ENCODE data around the gene GH2. TPM values are rescaled to one million over a fixed set of nuclear protein-coding genes. Genes with fewer than 3 reads are reported as not detected.
"Not testable (repeated sequence)": the region's sequence is repeated elsewhere in the genome, so short reads cannot be mapped to it uniquely, and the experiment has no call there.

GH2 gene
- not detected for total RNA-seq

- ATAC-seq (peak; percentile 90 to 92), DNase-seq (ENCODE audit: low spot score in 2 of 2) (peak in 1 of 2 donors; percentile 77)
- Mint-ChIP-seq H3K36me3 (no peaks in the 10 kb centered on the region), H3K27ac (peak within 1 kb of the TSS in 1 of 2 donors; percentile 59), H3K9me3 (no peaks in the 10 kb centered on the region)
Observed at GRCh38 chr17:63881935-63882601, at the start of gene GH2. Gene GH2 (minus strand): TSS chr17:63881944. CDS start chr17:63881801, 143 bp downstream.

DNA sequence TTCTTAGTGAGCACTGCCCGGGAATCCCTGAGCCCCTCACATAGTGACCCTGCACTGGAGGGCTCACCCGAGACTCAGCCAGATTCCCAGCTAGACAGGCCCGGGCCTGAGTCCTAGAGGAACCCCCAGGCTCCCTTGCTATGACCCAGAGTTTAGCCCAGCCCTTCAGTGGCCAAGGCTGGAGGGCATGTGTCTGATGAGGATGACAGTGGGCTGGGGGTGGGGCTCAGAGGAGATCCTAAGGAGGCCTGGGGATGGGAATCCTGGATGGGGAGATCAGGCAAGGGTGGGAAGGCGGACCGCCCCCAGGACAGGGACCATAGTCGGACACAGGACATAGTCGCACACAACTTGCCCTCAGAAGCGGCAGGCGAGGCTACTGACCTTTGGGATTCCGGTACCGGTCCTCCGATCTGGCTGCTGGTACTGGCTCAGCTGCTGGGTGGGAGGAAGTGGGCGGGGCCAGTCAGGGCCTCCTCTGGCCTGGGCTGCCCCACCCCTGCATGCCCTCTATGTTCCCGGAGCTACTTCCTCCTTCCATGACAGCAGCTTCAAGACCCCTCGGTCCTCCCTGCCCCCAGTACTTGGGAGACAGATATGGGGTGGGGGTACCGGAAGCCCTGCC, 49.3 kb upstream of the GH2 start:
- DNase-seq (ENCODE audit: low spot score in 2 of 2) (peak; percentile 55 to 72), ATAC-seq (peak; percentile 74 to 78)
- Mint-ChIP-seq H3K27ac (peak overlapping the region; percentile 60 to 86), H3K9me3 (no peaks in the 10 kb centered on the region), H3K36me3 (peaks cover 0 to 5% of the 10 kb centered on the region in 2 donors)

GRCh38 chr17:63929860-63930766, 48.4 kb upstream of the GH2 start:
- Mint-ChIP-seq H3K9me3 (no peaks in the 10 kb centered on the region), H3K36me3 (peaks cover 0 to 5% of the 10 kb centered on the region in 2 donors), H3K27ac (peak overlapping the region in 1 of 2 donors; percentile 86)
- ATAC-seq, result no peak
- no peak for DNase-seq (ENCODE audit: low spot score in 2 of 2)

- Mint-ChIP-seq H3K36me3 (peaks cover 0 to 5% of the 10 kb centered on the region in 2 donors), H3K9me3 (no peaks in the 10 kb centered on the region), H3K27ac (no peak overlapping the region)
- no peak for DNase-seq (ENCODE audit: low spot score in 2 of 2)
- ATAC-seq, result no peak
Observed at GRCh38 chr17:63928966-63929695, 47.4 kb upstream of the GH2 start.

DNA sequence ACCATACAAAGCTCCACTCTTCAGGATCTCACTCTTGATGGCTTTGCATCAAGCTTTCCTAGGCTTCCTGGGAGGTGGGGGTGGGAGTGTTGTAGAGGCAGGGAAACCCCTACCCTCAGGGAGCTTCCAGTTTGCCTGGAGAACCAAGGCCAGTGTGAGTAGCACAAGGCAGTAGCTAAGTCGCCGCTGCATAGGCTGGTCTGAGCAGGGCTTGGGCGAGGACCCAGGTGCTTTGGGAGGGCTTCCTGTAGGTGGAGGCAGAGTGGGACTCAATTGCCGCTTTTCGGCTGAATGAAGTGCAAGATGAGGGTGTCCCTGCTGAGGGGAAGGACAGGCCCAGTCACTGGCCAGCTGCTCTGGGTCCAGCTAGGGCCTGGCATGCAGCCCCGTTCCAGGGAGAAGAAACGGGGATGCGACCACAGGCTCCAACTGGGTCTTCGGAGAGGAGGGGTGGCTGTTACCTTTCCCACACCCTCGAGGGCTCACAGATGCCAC, 46.5 kb upstream of the GH2 start:
- Mint-ChIP-seq H3K27ac (no peak overlapping the region), H3K9me3 (no peaks in the 10 kb centered on the region), H3K36me3 (peaks cover 0 to 5% of the 10 kb centered on the region in 2 donors)
- DNase-seq (ENCODE audit: low spot score in 2 of 2) (no peak), ATAC-seq (no peak)

DNA sequence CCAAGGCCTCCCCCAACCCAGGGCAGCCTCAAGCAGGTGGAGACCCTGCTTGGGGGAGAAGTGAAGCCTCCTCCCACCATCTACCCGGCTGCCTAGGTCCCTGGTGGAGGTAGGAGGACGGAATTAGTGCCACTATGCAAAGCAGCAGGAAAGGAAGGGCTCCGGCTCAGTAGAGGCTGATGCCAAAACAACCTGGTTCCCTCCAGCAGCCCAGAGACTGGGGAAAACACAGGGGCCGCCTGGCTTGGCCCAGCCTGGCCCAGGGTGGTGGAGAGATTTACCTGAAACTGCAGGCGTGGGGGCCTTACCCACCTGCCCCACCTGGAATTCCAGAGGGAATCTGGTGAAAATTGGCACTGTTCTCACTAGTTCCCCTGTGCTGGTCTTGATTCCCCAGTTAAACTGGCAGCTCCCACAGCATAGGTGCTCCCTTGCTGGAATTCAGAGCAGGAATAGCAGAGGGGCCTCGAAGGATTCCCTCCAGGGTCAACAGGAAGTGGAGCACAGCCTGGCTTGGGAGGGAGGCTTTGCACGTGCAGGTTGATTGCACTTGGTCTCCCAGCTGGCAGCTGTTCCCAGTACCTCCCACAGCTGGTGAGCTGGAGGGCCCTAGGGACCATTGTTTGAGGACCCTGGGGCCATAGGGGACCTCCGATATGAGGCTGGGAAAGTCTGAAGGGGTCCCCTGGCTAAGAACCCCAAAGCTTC, 45.9 kb upstream of the GH2 start:
- ATAC-seq (no peak), DNase-seq (ENCODE audit: low spot score in 2 of 2) (no peak)
- no peaks in the 10 kb centered on the region for H3K9me3 Mint-ChIP-seq
- H3K27ac Mint-ChIP-seq, result no peak overlapping the region
- H3K36me3 Mint-ChIP-seq, result peaks cover 0 to 5% of the 10 kb centered on the region in 2 donors

- H3K36me3 Mint-ChIP-seq, result no peaks in the 10 kb centered on the region
- H3K9me3 Mint-ChIP-seq, result no peaks in the 10 kb centered on the region
- no peak overlapping the region for H3K27ac Mint-ChIP-seq
- no peak for ATAC-seq
- no peak for DNase-seq (ENCODE audit: low spot score in 2 of 2)
Observed at GRCh38 chr17:63926164-63926563, 44.4 kb upstream of the GH2 start.

DNA sequence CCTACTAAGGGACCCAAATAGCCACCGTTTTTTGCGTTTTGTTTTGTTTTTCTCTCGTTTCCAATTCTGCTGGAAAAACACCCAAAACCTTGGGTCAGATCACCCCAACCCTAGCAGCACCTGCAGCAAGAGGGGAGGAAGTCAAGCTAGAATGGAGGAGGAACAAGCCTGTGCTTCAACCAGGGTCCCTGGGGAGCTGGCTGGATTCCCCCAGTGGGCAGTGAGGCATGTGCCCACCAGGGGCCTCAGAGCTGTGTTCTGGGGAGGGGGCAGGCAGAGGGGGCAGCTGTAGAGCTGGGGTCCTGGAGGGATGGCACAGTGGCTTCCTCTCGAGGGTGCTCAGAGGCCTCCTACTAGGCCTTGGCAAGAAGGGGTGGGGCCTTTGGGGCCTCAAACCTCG, 43.9 kb upstream of the GH2 start:
- Mint-ChIP-seq H3K36me3 (no peaks in the 10 kb centered on the region), H3K27ac (no peak overlapping the region), H3K9me3 (no peaks in the 10 kb centered on the region)
- DNase-seq (ENCODE audit: low spot score in 2 of 2), result no peak
- no peak for ATAC-seq

DNA sequence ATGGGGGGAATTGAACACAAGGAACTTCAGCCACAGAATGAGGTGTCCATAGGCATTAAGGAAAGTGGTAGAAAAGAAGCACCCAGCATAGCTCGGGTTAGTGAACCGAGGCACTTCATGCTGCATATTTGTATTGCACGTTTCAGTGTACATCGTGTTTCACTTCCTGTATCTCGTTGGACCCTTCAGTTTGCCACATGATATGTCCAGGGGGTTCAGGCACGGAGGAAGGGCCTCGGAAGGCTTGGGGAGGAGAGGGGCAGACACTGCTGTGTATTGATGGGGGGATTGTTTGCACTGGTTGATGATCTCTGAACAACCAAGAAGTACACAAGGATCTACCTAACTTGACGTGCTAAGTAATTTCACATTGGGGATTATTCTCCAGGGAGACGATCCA, 40.7 kb upstream of the GH2 start:
- not testable (repeated sequence) for H3K36me3 Mint-ChIP-seq; ATAC-seq; H3K9me3 Mint-ChIP-seq; H3K27ac Mint-ChIP-seq; DNase-seq (ENCODE audit: low spot score in 2 of 2)

DNA sequence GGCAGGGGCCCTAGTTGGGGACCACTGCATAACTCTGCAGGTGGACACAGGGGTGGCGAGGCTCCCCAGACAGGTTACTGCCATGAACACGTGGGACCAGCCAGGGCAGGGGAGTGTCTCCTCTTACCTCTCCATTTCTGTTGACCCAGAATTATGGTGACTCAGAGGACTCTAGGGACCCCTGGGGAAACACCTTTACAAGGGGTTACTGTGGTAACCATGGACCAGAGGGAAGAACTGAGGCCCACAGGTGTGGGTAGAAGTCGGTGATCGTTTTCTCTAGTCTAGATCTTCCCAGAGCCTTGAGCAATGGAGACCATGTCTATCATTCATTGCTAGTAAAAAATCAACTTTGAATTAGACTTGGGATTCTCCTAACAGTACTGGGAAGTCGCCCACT, 39.0 kb upstream of the GH2 start:
- ATAC-seq; H3K27ac Mint-ChIP-seq; H3K36me3 Mint-ChIP-seq; DNase-seq (ENCODE audit: low spot score in 2 of 2); H3K9me3 Mint-ChIP-seq: not testable (repeated sequence)

- DNase-seq (ENCODE audit: low spot score in 2 of 2); H3K36me3 Mint-ChIP-seq; H3K27ac Mint-ChIP-seq; ATAC-seq; H3K9me3 Mint-ChIP-seq: not testable (repeated sequence)
Observed at GRCh38 chr17:63920050-63920449, 38.3 kb upstream of the GH2 start.

DNA sequence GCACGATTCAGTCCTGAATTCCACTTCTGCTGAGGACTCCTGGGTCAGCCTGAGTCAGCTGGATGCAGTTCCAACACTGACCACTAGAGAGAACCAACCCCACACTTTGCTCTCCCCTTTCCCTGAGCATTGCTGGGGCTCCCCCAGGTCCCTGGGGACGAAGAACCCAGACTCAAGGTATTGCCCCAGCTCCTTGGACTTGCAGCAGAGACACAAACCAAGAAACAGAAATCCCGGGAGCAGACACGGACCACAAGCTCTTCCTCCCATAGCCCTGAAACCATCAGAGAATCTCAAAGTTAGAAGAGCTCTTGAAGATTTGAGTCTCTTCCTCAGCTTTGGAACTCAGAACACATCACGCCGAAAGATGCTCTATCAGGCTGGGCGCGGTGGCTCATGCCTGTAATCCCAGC, 37.6 kb upstream of the GH2 start:
- peak; percentile 94 to 99 for ATAC-seq
- H3K9me3 Mint-ChIP-seq, result no peaks in the 10 kb centered on the region
- H3K27ac Mint-ChIP-seq, result no peak overlapping the region
- no peaks in the 10 kb centered on the region for H3K36me3 Mint-ChIP-seq
- DNase-seq (ENCODE audit: low spot score in 2 of 2), result peak; percentile 73 to 77

DNA sequence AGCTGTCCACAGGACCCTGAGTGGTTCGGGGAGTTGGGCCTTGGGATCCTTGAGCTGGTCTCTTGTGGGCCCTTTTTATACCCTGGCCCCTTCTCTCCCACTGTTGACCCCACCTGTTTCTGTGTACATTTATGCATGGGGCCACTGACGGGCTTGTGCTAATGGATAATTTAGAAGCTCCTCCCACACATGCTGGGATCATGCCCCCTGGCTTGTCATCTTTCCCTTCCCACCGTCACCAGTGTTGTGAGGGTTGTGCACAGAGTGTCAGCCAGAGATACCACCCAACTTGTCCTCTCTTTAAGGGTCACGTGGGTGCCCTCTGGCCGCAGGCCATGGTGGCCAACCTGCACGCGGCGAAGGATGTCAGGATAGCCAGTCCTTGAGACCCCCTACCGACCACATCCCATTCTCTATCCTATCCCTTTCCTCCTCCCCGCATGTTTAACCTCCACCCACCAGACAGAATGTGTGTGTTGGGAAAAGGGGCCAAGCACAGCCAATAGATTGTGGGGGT, 37.1 kb upstream of the GH2 start, which contains the start of gene GH1:
TSS of gene GH1 (minus strand) at position 51 of the 517 bp plus-strand sequence. CDS start 63 bp downstream, outside the sequence.
- H3K36me3 Mint-ChIP-seq; ATAC-seq; H3K9me3 Mint-ChIP-seq; DNase-seq (ENCODE audit: low spot score in 2 of 2): not testable (repeated sequence)
- H3K27ac Mint-ChIP-seq, result peak within 1 kb of the TSS in 1 of 2 donors; percentile 20

DNA sequence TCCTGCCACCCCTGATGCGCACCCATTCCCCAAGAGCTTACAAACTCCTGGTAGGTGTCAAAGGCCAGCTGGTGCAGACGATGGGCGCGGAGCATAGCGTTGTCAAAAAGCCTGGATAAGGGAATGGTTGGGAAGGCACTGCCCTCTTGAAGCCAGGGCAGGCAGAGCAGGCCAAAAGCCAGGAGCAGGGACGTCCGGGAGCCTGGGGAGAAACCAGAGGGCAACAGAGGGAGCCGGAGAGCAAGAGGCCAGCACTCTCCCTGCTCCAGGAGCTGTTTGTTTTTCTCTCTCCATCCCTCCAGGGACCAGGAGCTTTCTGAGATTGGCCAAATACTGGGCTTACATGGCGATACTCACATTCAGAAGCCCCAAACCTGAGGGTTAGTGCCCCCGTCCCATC, 36.6 kb upstream of the GH2 start:
- ATAC-seq (no peak), DNase-seq (ENCODE audit: low spot score in 2 of 2) (no peak)
- Mint-ChIP-seq H3K27ac (no peak overlapping the region), H3K9me3 (no peaks in the 10 kb centered on the region), H3K36me3 (no peaks in the 10 kb centered on the region)

DNA sequence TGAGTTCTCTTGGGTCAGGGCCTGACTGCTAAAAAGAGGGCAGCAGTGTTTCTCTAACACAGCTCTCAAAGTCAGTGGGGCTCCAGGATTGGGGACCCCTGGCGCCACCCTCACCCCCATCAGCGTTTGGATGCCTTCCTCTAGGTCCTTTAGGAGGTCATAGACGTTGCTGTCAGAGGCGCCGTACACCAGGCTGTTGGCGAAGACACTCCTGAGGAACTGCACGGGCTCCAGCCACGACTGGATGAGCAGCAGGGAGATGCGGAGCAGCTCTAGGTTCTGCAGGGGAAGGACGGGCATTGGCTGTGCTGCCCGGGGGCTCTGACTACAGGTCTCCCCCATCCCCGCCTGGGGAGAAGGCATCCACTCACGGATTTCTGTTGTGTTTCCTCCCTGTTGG, 35.9 kb upstream of the GH2 start:
- Mint-ChIP-seq H3K9me3 (no peaks in the 10 kb centered on the region), H3K27ac (peak overlapping the region in 1 of 2 donors; percentile 20), H3K36me3 (no peaks in the 10 kb centered on the region)
- DNase-seq (ENCODE audit: low spot score in 2 of 2), result no peak
- ATAC-seq, result no peak

Data from activated naive CD4-positive, alpha-beta T cell treated with anti-CD3 and anti-CD28 coated beads, Interleukin-2, amount 50 U/mL, for 72 hours (primary cell).